Stimulated activated CD8-positive, alpha-beta memory T cell treated with anti-CD3 and anti-CD28 coated beads, Interleukin-4, amount 100 ng/mL, for 1 hour (primary cell): Measurements from ENCODE around the gene FANCC.
"Not testable (repeated sequence)": the region's sequence is repeated elsewhere in the genome, so short reads cannot be mapped to it uniquely, and the experiment has no call there.

Source experiments
- DNase-seq, 2 donors: peaks; one replicate each; pipeline ENCODE4 v3.0.0-alpha.2; 2020; ENCODE audit warnings: low read depth in 2 of 2, low spot score in 1 of 2

FANCC gene

GRCh38 chr9:95284162-95285080 lies 33.1 kb downstream of the FANCC start:
- DNase-seq, result no peak

GRCh38 chr9:95283673-95284072 lies 33.8 kb downstream of the FANCC start:
- DNase-seq, result no peak

DNA sequence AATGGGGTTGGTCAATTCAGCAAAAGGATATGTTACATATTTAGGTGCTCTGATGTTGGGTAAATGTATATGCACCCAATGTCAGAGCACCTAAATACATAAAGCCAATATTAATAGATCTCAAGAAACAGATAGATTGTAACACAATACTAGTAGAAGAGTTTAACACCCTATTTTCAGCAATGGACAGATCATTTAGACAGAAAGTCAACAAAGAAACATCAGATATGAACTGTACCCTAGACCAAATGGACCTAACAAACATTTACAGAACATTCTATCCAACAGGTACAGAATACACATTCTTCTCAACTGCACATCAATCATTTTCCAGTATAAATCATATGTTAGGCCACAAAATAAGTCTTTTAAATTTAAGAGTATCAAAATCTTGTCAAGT lies 35.2 kb downstream of the FANCC start:
- DNase-seq, result no peak

- no peak for DNase-seq
Observed at GRCh38 chr9:95280745-95281144, 36.8 kb downstream of the FANCC start.

- no peak for DNase-seq
Observed at GRCh38 chr9:95277509-95277908, 40.0 kb downstream of the FANCC start.

DNA sequence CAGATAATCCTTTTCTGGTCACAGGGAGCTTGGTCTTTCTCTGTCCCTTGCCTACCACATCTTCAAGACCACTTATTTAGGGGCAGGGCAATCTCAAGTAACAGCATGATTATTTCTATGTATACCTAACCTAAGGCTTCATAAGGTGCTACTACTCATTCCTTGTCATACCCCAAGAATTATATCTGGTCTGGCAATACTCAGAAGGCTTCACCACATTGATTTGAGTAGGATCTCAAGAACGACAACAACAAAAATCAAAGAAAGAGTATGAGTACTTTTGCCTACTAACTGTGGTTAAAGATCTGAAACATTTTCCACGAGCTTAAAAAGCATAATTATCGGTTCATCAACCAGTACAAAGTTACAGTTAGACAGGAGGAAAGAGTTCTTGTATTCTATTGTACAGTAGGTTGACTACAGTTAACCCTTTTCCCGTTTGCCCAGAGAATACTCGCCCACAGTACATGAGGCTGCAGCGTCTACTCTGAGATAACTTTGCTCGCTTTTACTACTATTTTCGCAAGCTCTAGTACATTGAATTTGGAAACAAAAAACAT lies 41.0 kb downstream of the FANCC start:
- DNase-seq, result no peak

GRCh38 chr9:95274160-95274559 lies 43.3 kb downstream of the FANCC start:
- DNase-seq, result not testable (repeated sequence)

DNA sequence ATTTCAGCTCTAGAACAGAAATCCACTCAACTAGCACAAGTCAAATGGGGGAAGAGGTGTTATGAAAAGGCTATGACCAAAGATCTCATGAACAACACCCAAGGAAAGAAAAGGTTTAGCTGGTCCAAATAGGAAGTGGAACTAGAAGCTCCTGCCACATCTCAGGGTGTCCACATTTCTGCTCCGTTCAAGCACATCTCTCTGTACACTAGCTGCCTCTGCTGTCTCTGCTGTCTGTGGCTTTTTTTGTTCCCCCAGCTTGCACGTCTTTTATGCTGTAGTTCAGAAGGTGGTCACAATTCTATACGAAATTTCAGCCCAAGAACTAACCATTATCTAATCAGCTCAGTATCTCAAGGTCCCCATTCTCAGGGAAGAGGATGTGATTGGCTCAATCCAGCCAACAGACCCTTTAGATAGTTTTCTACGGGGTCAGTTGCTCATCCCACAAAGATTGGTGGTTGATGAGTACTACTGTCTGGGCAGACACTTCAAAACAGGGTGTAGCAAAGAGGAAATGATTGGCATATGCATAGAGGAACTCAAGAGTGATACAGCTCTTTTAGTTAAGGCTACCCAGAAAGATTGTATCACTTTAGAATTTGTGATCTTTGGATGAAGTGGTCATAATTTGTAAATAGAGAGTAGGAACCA lies 44.0 kb downstream of the FANCC start:
- DNase-seq, result no peak

DNA sequence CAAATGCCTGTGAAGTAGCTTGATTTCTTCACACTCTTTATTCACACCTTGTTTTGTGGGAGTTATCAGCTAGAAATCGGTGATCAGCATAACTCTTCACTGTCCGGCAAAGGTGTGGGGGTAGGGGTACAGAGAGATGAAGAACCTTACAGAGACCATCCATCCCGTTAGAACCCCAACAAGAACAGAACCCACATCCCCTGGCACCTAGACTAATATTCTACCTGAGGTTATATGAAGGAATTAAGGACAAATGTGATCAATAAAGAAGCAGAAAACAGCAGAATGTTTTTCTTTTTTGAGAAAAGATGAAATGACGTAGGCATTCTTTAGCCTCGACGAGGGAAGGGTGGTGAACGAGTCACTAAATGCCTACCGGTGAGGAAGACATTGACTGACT lies 44.7 kb downstream of the FANCC start:
- DNase-seq, result no peak

DNA sequence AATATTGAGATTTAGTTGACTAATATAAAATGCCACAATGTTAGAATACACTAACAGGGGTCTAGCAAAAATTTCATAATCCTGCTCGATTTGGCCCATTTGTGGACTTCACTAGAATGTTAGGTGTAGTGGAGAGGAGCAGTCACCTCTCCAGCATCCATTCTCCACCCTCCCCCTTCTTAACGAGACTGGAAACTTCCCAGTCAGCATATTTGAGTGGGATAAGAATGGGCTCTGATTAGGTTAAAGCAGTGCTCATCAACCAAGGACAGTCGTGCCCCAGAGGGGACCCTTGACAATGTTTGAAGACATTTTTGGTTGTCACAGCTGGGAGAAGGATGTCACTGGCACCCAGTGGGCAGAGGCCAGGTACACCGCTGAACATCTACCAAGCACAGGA lies 46.7 kb downstream of the FANCC start:
- no peak for DNase-seq

DNA sequence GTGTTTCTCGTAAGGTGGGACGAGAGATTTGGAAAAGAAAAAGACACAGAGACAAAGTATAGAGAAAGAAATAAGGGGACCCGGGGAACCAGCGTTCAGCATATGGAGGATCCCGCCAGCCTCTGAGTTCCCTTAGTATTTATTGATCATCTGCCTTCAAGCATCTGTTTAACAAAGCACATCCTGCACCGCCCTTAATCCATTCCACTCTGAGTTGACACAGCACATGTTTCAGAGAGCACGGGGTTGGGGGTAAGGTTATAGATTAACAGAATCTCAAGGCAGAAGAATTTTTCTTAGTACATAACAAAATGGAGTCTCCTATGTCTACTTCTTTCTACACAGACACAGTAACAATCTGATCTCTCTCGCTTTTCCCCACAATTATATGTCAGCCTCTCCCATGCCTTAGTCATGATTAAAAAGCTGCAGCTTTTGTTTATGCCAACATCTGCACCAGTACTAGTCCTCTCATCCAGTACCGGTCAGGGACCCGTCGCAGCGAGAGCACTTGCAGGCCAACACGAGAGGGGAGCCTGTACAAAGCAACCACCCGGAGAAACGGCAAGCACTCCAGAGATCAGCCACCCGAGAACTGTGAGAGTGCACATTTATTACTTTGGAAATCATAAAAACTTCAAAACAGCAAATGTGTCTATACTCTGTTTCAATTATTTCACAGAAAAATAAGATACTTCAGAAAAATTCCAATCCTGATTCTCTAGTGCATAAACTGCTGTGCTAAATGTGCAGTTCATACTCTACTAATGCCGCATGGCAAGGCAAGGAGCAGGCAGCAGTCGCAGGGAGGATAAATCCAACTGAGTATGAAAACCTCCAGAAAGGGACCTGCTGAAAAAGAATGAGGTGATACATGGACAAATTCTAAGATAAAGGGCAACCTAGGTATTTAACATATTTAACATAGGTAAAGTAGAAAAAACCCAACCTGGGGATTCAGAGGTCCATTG lies 47.4 kb downstream of the FANCC start:
- not testable (repeated sequence) for DNase-seq

- no peak for DNase-seq
Observed at GRCh38 chr9:95268681-95269080, 48.8 kb downstream of the FANCC start.

GRCh38 chr9:95266649-95267048 lies 50.9 kb downstream of the FANCC start:
- DNase-seq, result no peak

DNA sequence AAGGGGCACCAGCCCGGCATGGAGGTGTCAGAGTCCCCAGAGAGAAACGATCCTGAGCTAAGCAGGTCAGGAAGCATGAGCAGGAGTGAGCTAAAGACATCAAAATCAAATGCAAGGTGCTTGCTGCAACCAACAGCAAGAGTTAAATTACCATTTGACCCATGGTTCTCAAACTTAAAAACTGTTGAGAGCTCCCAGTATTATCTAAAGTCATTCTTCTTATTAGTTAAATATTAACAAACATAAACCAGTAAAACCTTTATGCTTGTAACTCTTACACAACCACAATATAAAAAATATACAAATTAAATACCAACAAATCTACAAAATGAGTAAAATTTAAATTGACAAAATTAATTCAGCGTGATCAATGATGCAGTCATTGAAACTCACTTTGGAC lies 51.5 kb downstream of the FANCC start:
- DNase-seq, result no peak

GRCh38 chr9:95264954-95265615 lies 52.4 kb downstream of the FANCC start:
- DNase-seq, result no peak

- no peak for DNase-seq
Observed at GRCh38 chr9:95261890-95262289, 55.6 kb downstream of the FANCC start.

DNA sequence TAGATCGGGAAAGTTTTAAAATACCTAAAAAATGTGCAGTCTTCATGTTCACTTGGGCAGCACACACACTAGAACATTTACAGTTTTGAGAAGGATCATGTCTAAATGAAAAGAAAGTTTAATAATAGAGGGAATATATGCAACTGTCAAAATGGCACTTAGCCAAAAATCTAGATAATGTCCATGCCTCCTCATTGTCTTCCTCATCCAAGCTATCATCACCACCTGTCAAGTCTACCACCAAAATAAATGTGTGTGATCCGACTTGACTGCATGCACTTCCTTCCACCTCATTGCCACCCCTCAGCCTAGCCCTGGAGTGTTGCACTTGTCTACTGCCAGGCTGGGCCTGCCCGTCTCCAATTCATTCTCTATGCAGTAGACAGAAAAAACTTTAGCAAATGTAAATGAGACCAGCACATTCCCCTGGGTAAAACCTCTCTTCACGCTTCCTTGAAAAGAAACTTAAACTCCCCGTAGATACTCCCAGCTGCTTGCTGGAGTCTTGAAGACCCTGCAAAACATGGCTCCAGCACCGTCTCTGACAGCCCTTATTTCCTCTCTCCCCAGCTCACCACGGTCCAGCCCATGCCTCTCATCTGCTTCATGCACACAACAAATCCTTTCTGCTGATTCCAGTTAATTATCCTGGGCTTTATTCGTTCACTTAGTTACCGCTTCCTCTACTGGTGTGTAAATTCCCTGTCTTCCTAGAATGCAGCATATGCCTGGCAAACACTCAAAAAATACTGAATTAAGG lies 66.9 kb downstream of the FANCC start:
- no peak for DNase-seq

DNA sequence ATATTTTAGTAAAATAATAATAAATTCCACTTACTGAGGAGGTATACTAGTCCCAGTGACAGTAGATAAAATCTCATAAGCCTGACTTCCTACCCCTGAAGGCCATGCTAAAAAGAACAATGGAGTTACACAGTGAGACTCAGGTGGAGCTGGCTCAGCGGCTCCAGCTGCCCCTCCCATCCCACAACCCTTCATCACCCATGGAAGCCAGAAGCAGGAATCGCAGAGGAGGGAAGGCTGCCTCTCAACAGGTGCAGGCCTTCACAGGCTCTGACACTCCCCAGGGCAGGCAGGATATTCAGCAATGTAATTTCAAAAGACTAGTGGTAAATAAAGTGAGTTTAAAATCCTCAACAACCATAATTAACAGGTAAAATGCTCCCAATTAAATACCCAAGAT lies 67.5 kb downstream of the FANCC start:
- no peak for DNase-seq

GRCh38 chr9:95246547-95246946 lies 71.0 kb downstream of the FANCC start:
- DNase-seq, result no peak

GRCh38 chr9:95242613-95243012 lies 74.9 kb downstream of the FANCC start:
- no peak for DNase-seq
